GM21529 (cell line): ENCODE results near the gene MRFAP1.
"Not testable (repeated sequence)": the region's sequence is repeated elsewhere in the genome, so short reads cannot be mapped to it uniquely, and the experiment has no call there.

Experiments
- ATAC-seq: cut with Tn5 transposase; IDR thresholded peaks from one replicate; pipeline ENCODE4 v1.9.1; 2021; ENCODE audit not compliant: unreplicated experiment

MRFAP1 gene

GRCh38 chr4:6633091-6633906, 7.2 kb upstream of the MRFAP1 start:
- ATAC-seq = no peak

- ATAC-seq = no peak
These were observed 5.7 kb upstream of the MRFAP1 start for GRCh38 chr4:6634746-6635145.

- ATAC-seq = no peak
These were observed 1.3 kb upstream of the MRFAP1 start for GRCh38 chr4:6639137-6639680.

GRCh38 chr4:6641164-6641970, 882 bp downstream of the MRFAP1 start:
- peak; percentile 8 for ATAC-seq

GRCh38 chr4:6641971-6642320, 1.5 kb downstream of the MRFAP1 start:
- no peak for ATAC-seq

- ATAC-seq = no peak
These were observed 2.8 kb downstream of the MRFAP1 start for GRCh38 chr4:6643141-6643847.

GRCh38 chr4:6644792-6645530, 4.5 kb downstream of the MRFAP1 start:
- ATAC-seq = no peak

- ATAC-seq = no peak
These were observed 6.7 kb downstream of the MRFAP1 start for GRCh38 chr4:6647169-6647568.

GRCh38 chr4:6647582-6648230, 7.2 kb downstream of the MRFAP1 start:
- ATAC-seq = no peak

GRCh38 chr4:6649216-6649615, 8.7 kb downstream of the MRFAP1 start:
- no peak for ATAC-seq

GRCh38 chr4:6654211-6654610, 13.7 kb downstream of the MRFAP1 start:
- ATAC-seq = not testable (repeated sequence)

- not testable (repeated sequence) for ATAC-seq
These were observed 14.8 kb downstream of the MRFAP1 start for GRCh38 chr4:6655291-6655690.

GRCh38 chr4:6655924-6656323, 15.4 kb downstream of the MRFAP1 start:
- no peak for ATAC-seq

- no peak for ATAC-seq
These were observed 17.0 kb downstream of the MRFAP1 start for GRCh38 chr4:6657242-6658208.

- ATAC-seq = no peak
These were observed 17.7 kb downstream of the MRFAP1 start for GRCh38 chr4:6658209-6658595.

- no peak for ATAC-seq
These were observed 18.2 kb downstream of the MRFAP1 start for GRCh38 chr4:6658597-6659075.

- ATAC-seq = no peak
These were observed 19.4 kb downstream of the MRFAP1 start for GRCh38 chr4:6659897-6660296.

GRCh38 chr4:6660430-6660829, 19.9 kb downstream of the MRFAP1 start:
- ATAC-seq = no peak

GRCh38 chr4:6662591-6662990, 22.1 kb downstream of the MRFAP1 start:
- ATAC-seq = no peak
